Eye (tissue), 1 donor: ENCODE measurements around the gene KHDRBS2.
"Not testable (repeated sequence)": the region's sequence is repeated elsewhere in the genome, so short reads cannot be mapped to it uniquely, and the experiment has no call there.

Experiments
- DNase-seq: peaks from one replicate; pipeline ENCODE4 v3.0.0-alpha.2; 2015

Gene KHDRBS2

GRCh38 chr6:61841958-61842357 lies 444.1 kb downstream of the KHDRBS2 start:
- DNase-seq: no peak

- no peak for DNase-seq
Observed at GRCh38 chr6:61835237-61835636, 450.8 kb downstream of the KHDRBS2 start.

- no peak for DNase-seq
Observed at GRCh38 chr6:61833176-61833755, 452.8 kb downstream of the KHDRBS2 start.

- DNase-seq: no peak
Observed at GRCh38 chr6:61817716-61818115, 468.3 kb downstream of the KHDRBS2 start.

GRCh38 chr6:61810047-61810446 lies 476.0 kb downstream of the KHDRBS2 start:
- no peak for DNase-seq

- peak; percentile 78 for DNase-seq
Observed at GRCh38 chr6:61809004-61809595, 476.9 kb downstream of the KHDRBS2 start.

GRCh38 chr6:61787998-61788397 lies 498.0 kb downstream of the KHDRBS2 start:
- DNase-seq: no peak

- DNase-seq: not testable (repeated sequence)
Observed at GRCh38 chr6:61769446-61769845, 516.6 kb downstream of the KHDRBS2 start.

GRCh38 chr6:61755739-61756138 lies 530.3 kb downstream of the KHDRBS2 start:
- no peak for DNase-seq

GRCh38 chr6:61751986-61752385 lies 534.0 kb downstream of the KHDRBS2 start:
- no peak for DNase-seq

GRCh38 chr6:61745994-61746393 lies 540.0 kb downstream of the KHDRBS2 start:
- no peak for DNase-seq

- DNase-seq: no peak
Observed at GRCh38 chr6:61711849-61712248, 574.2 kb downstream of the KHDRBS2 start.

GRCh38 chr6:61688165-61688564 lies 597.9 kb downstream of the KHDRBS2 start:
- no peak for DNase-seq

- no peak for DNase-seq
Observed at GRCh38 chr6:61682562-61682961, 603.5 kb downstream of the KHDRBS2 start.

GRCh38 chr6:61679625-61680024 lies 606.4 kb downstream of the KHDRBS2 start:
- no peak for DNase-seq

- no peak for DNase-seq
Observed at GRCh38 chr6:61675734-61676133, 610.3 kb downstream of the KHDRBS2 start.

- DNase-seq: no peak
Observed at GRCh38 chr6:61649845-61650244, 636.2 kb downstream of the KHDRBS2 start.

- no peak for DNase-seq
Observed at GRCh38 chr6:61640463-61640862, 645.6 kb downstream of the KHDRBS2 start.
